ENCODE results near the gene ZNF771.

The ZNF771 gene

DNA sequence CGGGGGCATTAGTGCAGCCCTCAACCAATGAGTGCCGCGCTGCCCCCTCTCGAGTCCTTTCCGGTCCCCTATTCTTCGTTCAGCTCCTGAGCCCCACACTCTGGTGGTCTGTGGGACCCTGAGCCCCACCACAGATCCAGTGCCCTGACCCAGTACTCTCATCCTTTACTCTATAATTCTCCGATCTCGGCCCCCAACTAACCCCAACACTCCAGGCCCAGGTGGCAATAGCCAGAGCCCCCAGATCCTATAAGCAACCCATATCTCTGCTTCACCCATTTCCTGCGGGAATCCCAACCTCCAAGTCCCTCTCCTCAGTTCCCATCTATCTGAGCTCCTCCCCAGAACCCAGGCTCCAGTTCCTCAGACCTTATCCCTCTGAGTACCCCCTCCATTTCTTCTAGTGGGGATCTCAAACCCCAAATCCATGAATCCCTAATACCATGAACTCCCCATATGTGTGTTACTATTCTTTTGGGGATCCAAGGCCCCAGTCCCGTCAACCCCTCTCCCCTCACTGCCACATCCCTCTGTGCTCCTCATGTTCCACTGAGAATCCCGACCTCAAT, 36.1 kb upstream of the ZNF771 start:
- Histone ChIP-seq H3K27ac (ENCODE audit: low read length, poor library complexity, severe bottlenecking) (peak overlapping the region; percentile 83), H4K8ac (ENCODE audit: low read length) (peak overlapping the region; percentile 88)
- DNase-seq, result no peak

DNA sequence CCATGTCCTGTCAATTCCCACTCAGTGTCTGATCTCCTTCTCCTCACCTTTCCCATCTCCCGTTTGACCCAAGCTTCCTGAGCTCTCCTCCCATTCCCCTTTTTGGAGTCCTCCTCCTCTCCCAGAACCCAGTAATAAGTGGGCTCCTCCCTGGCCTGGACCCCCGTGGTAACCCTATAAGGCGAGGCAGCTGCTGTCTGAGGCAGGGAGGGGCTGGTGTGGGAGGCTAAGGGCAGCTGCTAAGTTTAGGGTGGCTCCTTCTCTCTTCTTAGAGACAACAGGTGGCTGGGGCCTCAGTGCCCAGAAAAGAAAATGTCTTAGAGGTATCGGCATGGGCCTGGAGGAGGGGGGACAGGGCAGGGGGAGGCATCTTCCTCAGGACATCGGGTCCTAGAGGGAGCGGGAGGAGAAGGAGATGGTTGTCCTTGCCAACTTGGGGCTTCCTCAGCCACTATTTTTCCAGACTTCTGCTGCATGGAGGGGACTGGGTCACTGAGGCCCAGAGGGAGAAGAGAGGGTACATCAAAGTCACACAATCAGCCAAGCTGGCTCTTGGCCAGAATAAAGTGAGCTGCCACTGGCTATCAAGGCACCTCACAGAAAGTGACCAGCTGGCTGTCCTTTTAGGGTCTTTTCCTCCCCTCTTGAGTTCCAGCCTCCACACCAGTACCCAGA, 35.2 kb upstream of the ZNF771 start:
- 91% methylated on average over 6 of the region's 6 CpGs for WGBS
- Histone ChIP-seq H3K4me3 (ENCODE audit: insufficient read depth in 1 of 2, low read depth in 1 of 2, low read length in 2 of 2) (no peak overlapping the region), H3K14ac (ENCODE audit: low read length in 2 of 2) (peak overlapping the region in 1 of 2 experiments; percentile 58), H3K9ac (ENCODE audit: low read length) (no peak overlapping the region), H3K27me3 (ENCODE audit: control insufficient read depth in 1 of 2, insufficient read depth in 1 of 2, low read length in 2 of 2) (no peaks in the 10 kb centered on the region), H3K27ac (ENCODE audit: low read length, poor library complexity, severe bottlenecking) (no peak overlapping the region), H3K18ac (ENCODE audit: low read depth in 1 of 2, low read length in 2 of 2) (no peak overlapping the region), H2BK120ac (ENCODE audit: low read depth, low read length) (no peak overlapping the region), H4K8ac (ENCODE audit: low read length) (peak overlapping the region; percentile 53), H4K91ac (ENCODE audit: low read length) (peak overlapping the region; percentile 30), H2BK5ac (ENCODE audit: low read depth, low read length, poor library complexity, severe bottlenecking) (no peak overlapping the region), H3K4me2 (ENCODE audit: low read length, poor library complexity, severe bottlenecking) (no peak overlapping the region), H2AFZ (ENCODE audit: low read depth, low read length) (no peak overlapping the region), H3K4ac (ENCODE audit: low read depth in 1 of 2, low read length in 2 of 2) (peak overlapping the region in 1 of 2 experiments; percentile 67), H3K23ac (ENCODE audit: low read length in 2 of 2) (no peak overlapping the region), H3K79me1 (replicated peaks; ENCODE audit: low read length, poor library complexity, severe bottlenecking) (peaks cover 3% of the 10 kb centered on the region), H2BK12ac (ENCODE audit: low read length in 2 of 2) (peak overlapping the region; percentile 31 to 80), H3K9me3 (ENCODE audit: control insufficient read depth, low read length) (no peaks in the 10 kb centered on the region), H3K36me3 (ENCODE audit: control insufficient read depth in 1 of 2, insufficient read depth in 2 of 2, low read depth in 1 of 2, low read length in 2 of 2) (peaks cover 0 to 4% of the 10 kb centered on the region in 2 experiments), H2AK5ac (ENCODE audit: low read length, severe bottlenecking) (peak overlapping the region; percentile 69), H3K4me1 (ENCODE audit: control insufficient read depth, insufficient read depth, low read depth, low read length) (peaks cover 20% of the 10 kb centered on the region), H2BK15ac (ENCODE audit: low read depth, poor library complexity, severe bottlenecking) (peak overlapping the region; percentile 82)
- no peak for DNase-seq

More for the DNA sequence above, 36.1 kb upstream of the ZNF771 start:
- H3K14ac ChIP-seq (ENCODE audit: low read length in 2 of 2), result peak overlapping the region in 1 of 2 experiments; percentile 76
- H3K4me3 ChIP-seq (ENCODE audit: insufficient read depth in 1 of 2, low read depth in 1 of 2, low read length in 2 of 2), result peak overlapping the region; percentile 47 to 80
- no peaks in the 10 kb centered on the region for H3K27me3 ChIP-seq (ENCODE audit: control insufficient read depth in 1 of 2, insufficient read depth in 1 of 2, low read length in 2 of 2)
- peaks cover 4 to 6% of the 10 kb centered on the region in 2 experiments for H3K36me3 ChIP-seq (ENCODE audit: control insufficient read depth in 1 of 2, insufficient read depth in 2 of 2, low read depth in 1 of 2, low read length in 2 of 2)
- no peak overlapping the region for H2BK15ac ChIP-seq (ENCODE audit: low read depth, poor library complexity, severe bottlenecking)
- no peaks in the 10 kb centered on the region for H3K9me3 ChIP-seq (ENCODE audit: control insufficient read depth, low read length)
- H3K4ac ChIP-seq (ENCODE audit: low read depth in 1 of 2, low read length in 2 of 2), result peak overlapping the region; percentile 77 to 83
- peak overlapping the region; percentile 24 to 31 for H2BK12ac ChIP-seq (ENCODE audit: low read length in 2 of 2)
- H3K4me1 ChIP-seq (ENCODE audit: control insufficient read depth, insufficient read depth, low read depth, low read length), result peaks cover 22% of the 10 kb centered on the region
- H2BK5ac ChIP-seq (ENCODE audit: low read depth, low read length, poor library complexity, severe bottlenecking), result peak overlapping the region; percentile 69
- peak overlapping the region; percentile 0 for H2BK120ac ChIP-seq (ENCODE audit: low read depth, low read length)
- 26% methylated on average over 11 of the region's 11 CpGs for WGBS
- H2AK5ac ChIP-seq (ENCODE audit: low read length, severe bottlenecking), result peak overlapping the region; percentile 65
- peak overlapping the region; percentile 66 for H2AFZ ChIP-seq (ENCODE audit: low read depth, low read length)
- peak overlapping the region; percentile 83 for H3K9ac ChIP-seq (ENCODE audit: low read length)
- no peaks in the 10 kb centered on the region for H3K79me1 ChIP-seq (replicated peaks; ENCODE audit: low read length, poor library complexity, severe bottlenecking)
- H3K23ac ChIP-seq (ENCODE audit: low read length in 2 of 2), result no peak overlapping the region
- H3K4me2 ChIP-seq (ENCODE audit: low read length, poor library complexity, severe bottlenecking), result peak overlapping the region; percentile 91
- peak overlapping the region; percentile 53 to 85 for H3K18ac ChIP-seq (ENCODE audit: low read depth in 1 of 2, low read length in 2 of 2)
- H4K91ac ChIP-seq (ENCODE audit: low read length), result no peak overlapping the region

DNA sequence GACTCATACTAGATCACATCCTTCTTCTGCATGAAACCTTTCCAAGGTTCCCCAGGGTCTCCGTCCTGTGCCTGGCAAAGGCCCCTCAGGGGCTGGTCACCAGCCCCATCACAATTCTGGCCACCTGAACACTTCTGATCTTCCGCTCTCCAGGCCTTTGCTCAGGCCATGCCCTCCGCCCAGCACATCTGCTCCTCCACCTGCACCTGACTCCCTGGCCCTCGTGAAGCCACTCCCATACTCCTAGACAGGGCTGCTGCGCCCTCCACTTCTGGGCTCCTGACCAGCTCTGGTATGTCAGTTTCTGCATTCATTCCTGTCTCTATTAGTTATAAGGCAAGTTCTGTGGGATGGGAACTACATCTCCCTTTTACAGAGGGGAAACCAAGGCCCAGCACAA, 34.7 kb upstream of the ZNF771 start:
- no peak overlapping the region for H2BK5ac ChIP-seq (ENCODE audit: low read depth, low read length, poor library complexity, severe bottlenecking)
- H2BK12ac ChIP-seq (ENCODE audit: low read length in 2 of 2), result no peak overlapping the region
- no peak overlapping the region for H3K27ac ChIP-seq (ENCODE audit: low read length, poor library complexity, severe bottlenecking)
- H4K91ac ChIP-seq (ENCODE audit: low read length), result no peak overlapping the region
- H3K4me3 ChIP-seq (ENCODE audit: insufficient read depth in 1 of 2, low read depth in 1 of 2, low read length in 2 of 2), result no peak overlapping the region
- H4K8ac ChIP-seq (ENCODE audit: low read length), result no peak overlapping the region
- H3K9ac ChIP-seq (ENCODE audit: low read length), result no peak overlapping the region
- no peak for DNase-seq
- no peaks in the 10 kb centered on the region for H3K27me3 ChIP-seq (ENCODE audit: control insufficient read depth in 1 of 2, insufficient read depth in 1 of 2, low read length in 2 of 2)
- H3K14ac ChIP-seq (ENCODE audit: low read length in 2 of 2), result no peak overlapping the region
- H3K4ac ChIP-seq (ENCODE audit: low read depth in 1 of 2, low read length in 2 of 2), result no peak overlapping the region
- peaks cover 0 to 4% of the 10 kb centered on the region in 2 experiments for H3K36me3 ChIP-seq (ENCODE audit: control insufficient read depth in 1 of 2, insufficient read depth in 2 of 2, low read depth in 1 of 2, low read length in 2 of 2)
- no peak overlapping the region for H2AK5ac ChIP-seq (ENCODE audit: low read length, severe bottlenecking)
- WGBS, result 91% methylated on average over 5 of the region's 5 CpGs
- no peak overlapping the region for H2BK15ac ChIP-seq (ENCODE audit: low read depth, poor library complexity, severe bottlenecking)
- H3K4me2 ChIP-seq (ENCODE audit: low read length, poor library complexity, severe bottlenecking), result no peak overlapping the region
- no peak overlapping the region for H2BK120ac ChIP-seq (ENCODE audit: low read depth, low read length)
- H3K23ac ChIP-seq (ENCODE audit: low read length in 2 of 2), result no peak overlapping the region
- peaks cover 3% of the 10 kb centered on the region for H3K79me1 ChIP-seq (replicated peaks; ENCODE audit: low read length, poor library complexity, severe bottlenecking)
- H3K18ac ChIP-seq (ENCODE audit: low read depth in 1 of 2, low read length in 2 of 2), result no peak overlapping the region
- no peak overlapping the region for H2AFZ ChIP-seq (ENCODE audit: low read depth, low read length)
- H3K4me1 ChIP-seq (ENCODE audit: control insufficient read depth, insufficient read depth, low read depth, low read length), result peaks cover 21% of the 10 kb centered on the region
- no peaks in the 10 kb centered on the region for H3K9me3 ChIP-seq (ENCODE audit: control insufficient read depth, low read length)

DNA sequence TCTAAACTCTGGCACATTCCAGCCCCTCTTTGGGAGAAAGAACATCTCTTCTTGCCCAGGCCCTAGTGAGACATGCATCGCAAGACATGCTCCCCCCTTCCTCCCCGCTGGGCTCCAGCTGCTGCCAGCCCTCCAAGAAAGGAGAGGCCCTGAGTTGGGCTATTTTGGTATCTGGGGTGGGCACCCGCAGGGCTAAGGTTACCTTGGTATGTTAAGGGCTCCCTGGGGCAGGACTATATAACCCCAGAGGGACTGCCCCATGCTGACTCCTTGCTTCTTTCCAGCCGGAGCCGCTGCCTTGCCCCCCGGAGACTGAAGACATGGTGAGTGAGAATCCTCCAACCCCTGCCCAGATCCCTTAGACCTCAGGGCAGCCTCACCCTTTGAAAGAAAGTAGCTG, 32.9 kb upstream of the ZNF771 start, which contains the start of gene MYL11:
Gene MYL11 (plus strand): TSS at position 265 of the 400 bp plus-strand sequence. CDS start 56 bp downstream, at position 321.
- Histone ChIP-seq H2BK120ac (ENCODE audit: low read depth, low read length) (no peak within 1 kb of the TSS), H2AK5ac (ENCODE audit: low read length, severe bottlenecking) (no peak within 1 kb of the TSS), H2BK5ac (ENCODE audit: low read depth, low read length, poor library complexity, severe bottlenecking) (no peak within 1 kb of the TSS), H3K18ac (ENCODE audit: low read depth in 1 of 2, low read length in 2 of 2) (no peak within 1 kb of the TSS), H2BK15ac (ENCODE audit: low read depth, poor library complexity, severe bottlenecking) (peak within 1 kb of the TSS; percentile 86), H4K91ac (ENCODE audit: low read length) (no peak within 1 kb of the TSS), H3K9ac (ENCODE audit: low read length) (no peak within 1 kb of the TSS), H3K14ac (ENCODE audit: low read length in 2 of 2) (no peak within 1 kb of the TSS), H4K8ac (ENCODE audit: low read length) (peak within 1 kb of the TSS; percentile 32), H3K23ac (ENCODE audit: low read length in 2 of 2) (no peak within 1 kb of the TSS), H3K4me1 (ENCODE audit: control insufficient read depth, insufficient read depth, low read depth, low read length) (peaks cover 14% of the 10 kb centered on the region), H3K4me3 (ENCODE audit: insufficient read depth in 1 of 2, low read depth in 1 of 2, low read length in 2 of 2) (no peak within 1 kb of the TSS), H3K79me1 (replicated peaks; ENCODE audit: low read length, poor library complexity, severe bottlenecking) (peaks cover 6% of the 10 kb centered on the region), H3K27me3 (ENCODE audit: control insufficient read depth in 1 of 2, insufficient read depth in 1 of 2, low read length in 2 of 2) (no peaks in the 10 kb centered on the region), H3K4me2 (ENCODE audit: low read length, poor library complexity, severe bottlenecking) (no peak within 1 kb of the TSS), H2AFZ (ENCODE audit: low read depth, low read length) (no peak within 1 kb of the TSS), H3K27ac (ENCODE audit: low read length, poor library complexity, severe bottlenecking) (no peak within 1 kb of the TSS), H3K36me3 (ENCODE audit: control insufficient read depth in 1 of 2, insufficient read depth in 2 of 2, low read depth in 1 of 2, low read length in 2 of 2) (no peaks in the 10 kb centered on the region), H2BK12ac (ENCODE audit: low read length in 2 of 2) (no peak within 1 kb of the TSS), H3K9me3 (ENCODE audit: control insufficient read depth, low read length) (no peaks in the 10 kb centered on the region), H3K4ac (ENCODE audit: low read depth in 1 of 2, low read length in 2 of 2) (no peak within 1 kb of the TSS)
- WGBS, result 93% methylated on average over 6 of the region's 6 CpGs
- DNase-seq, result no peak
